Smooth muscle cell (in vitro differentiated cells): ENCODE data around the gene TM6SF1. TPM values are rescaled to one million over a fixed set of nuclear protein-coding genes. Genes with fewer than 3 reads are reported as not detected.
A peak's percentile ranks its signal among the peaks of the same experiment; 100 is the strongest.

Source experiments
- DNase-seq: peaks from one replicate; lab custom pipeline; 2025; ENCODE audit not compliant: unreplicated experiment; lab: John Stamatoyannopoulos, UW
- H2AFZ ChIP-seq: fragments of 200-600 bp; sonication (generic); 2 replicates; pipeline ENCODE4 v1.6.0; 2016; ENCODE audit warnings: antibody characterized with exemption, low read depth, mild to moderate bottlenecking
- H3F3A ChIP-seq: fragments of 200-600 bp; sonication (generic); 2 replicates; pipeline ENCODE4 v1.6.0; 2017; ENCODE audit warnings: antibody characterized with exemption, low read depth
- H3K27ac ChIP-seq: fragments of 200-600 bp; sonication (generic); 2 replicates; pipeline ENCODE4 v1.5.1; 2016; ENCODE audit warnings: low read depth, mild to moderate bottlenecking
- H3K27me3 ChIP-seq: fragments of 200-600 bp; sonication (generic); 2 replicates; pipeline ENCODE4 v1.6.1; 2016; ENCODE audit warnings: low read depth, mild to moderate bottlenecking
- H3K36me3 ChIP-seq: fragments of 200-600 bp; sonication (generic); 2 replicates; pipeline ENCODE4 v1.5.1; 2016; ENCODE audit warnings: low read depth
- H3K4me1 ChIP-seq: fragments of 200-600 bp; sonication (generic); 2 replicates; pipeline ENCODE4 v1.5.1; 2016; ENCODE audit warnings: low read depth
- H3K4me2 ChIP-seq: fragments of 200-600 bp; sonication (generic); 2 replicates; pipeline ENCODE4 v1.6.0; 2016; ENCODE audit warnings: mild to moderate bottlenecking
- H3K4me3 ChIP-seq: fragments of 200-600 bp; sonication (generic); 2 replicates; pipeline ENCODE4 v1.5.1; 2016; ENCODE audit warnings: mild to moderate bottlenecking
- H3K79me2 ChIP-seq: fragments of 200-600 bp; sonication (generic); 2 replicates; pipeline ENCODE4 v1.6.0; 2016; ENCODE audit warnings: low read depth, mild to moderate bottlenecking
- H3K9ac ChIP-seq: fragments of 200-600 bp; sonication (generic); 2 replicates; pipeline ENCODE4 v1.6.0; 2016; ENCODE audit warnings: low read depth
- H3K9me3 ChIP-seq: fragments of 200-600 bp; sonication (generic); replicated peaks from 2 replicates; pipeline ENCODE4 v1.5.1; 2016; ENCODE audit warnings: low read depth
- H4K20me1 ChIP-seq: fragments of 200-600 bp; sonication (generic); 2 replicates; pipeline ENCODE4 v1.6.0; 2016; ENCODE audit warnings: low read depth
- WGBS: methylation state at CpG from one replicate; pipeline ENCODE4 v1.1.7; 2016; ENCODE audit warnings: low lambda C conversion rate; 5-methylcytosine and 5-hydroxymethylcytosine counted together
- polyA plus RNA-seq: library from polyadenylated mRNA; unstranded; fragments of >200 nt; fragmentation: Nextera tagmentation; extraction: Ambion mirVana; gene quantifications from 2 replicates; pipeline ENCODE4 v1.2.1, GENCODE V29; 2016
- total RNA-seq: library from RNA; depleted of rRNA; stranded (reverse); fragments of >200 nt; gene quantifications from 2 replicates; pipeline ENCODE4 v1.2.3, GENCODE V29; 2014
- TF ChIP-seq, protein P1 (sequence below): fragments of 200-600 bp; sonication (generic); IDR thresholded peaks from 2 replicates; pipeline ENCODE4 v1.5.1; 2017; ENCODE audit warnings: borderline replicate concordance, mild to moderate bottlenecking, antibody characterized with exemption; ENCODE audit not compliant: insufficient read depth, poor library complexity, severe bottlenecking

The TM6SF1 gene
- total and polyA plus RNA-seq, 2 experiments from 2014 or later, result 1.5 TPM; not detected in 1

DNA sequence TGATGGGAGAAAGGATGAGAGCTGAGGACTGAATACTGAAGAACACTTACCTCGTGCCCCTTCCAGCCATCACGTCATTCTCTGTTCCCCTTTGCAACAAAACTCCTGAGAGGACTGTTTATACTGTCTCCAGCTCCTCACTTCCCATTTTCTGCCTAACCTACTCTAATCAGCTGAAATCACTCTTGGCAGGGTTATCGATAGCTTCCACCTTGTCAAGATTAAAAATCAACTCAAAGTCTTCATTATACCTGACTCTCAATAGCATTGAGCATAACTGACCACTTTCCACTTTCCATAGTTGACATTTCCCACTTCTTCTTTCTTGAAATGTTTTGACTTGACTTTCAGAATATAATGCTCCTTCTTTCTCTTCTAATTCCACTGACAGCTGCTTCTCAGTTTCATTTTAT lies 44.7 kb upstream of the TM6SF1 start:
- H4K20me1 ChIP-seq, result peaks cover 85% of the 10 kb centered on the region
- H2AFZ ChIP-seq, result no peak overlapping the region
- TF ChIP-seq, protein P1, sequence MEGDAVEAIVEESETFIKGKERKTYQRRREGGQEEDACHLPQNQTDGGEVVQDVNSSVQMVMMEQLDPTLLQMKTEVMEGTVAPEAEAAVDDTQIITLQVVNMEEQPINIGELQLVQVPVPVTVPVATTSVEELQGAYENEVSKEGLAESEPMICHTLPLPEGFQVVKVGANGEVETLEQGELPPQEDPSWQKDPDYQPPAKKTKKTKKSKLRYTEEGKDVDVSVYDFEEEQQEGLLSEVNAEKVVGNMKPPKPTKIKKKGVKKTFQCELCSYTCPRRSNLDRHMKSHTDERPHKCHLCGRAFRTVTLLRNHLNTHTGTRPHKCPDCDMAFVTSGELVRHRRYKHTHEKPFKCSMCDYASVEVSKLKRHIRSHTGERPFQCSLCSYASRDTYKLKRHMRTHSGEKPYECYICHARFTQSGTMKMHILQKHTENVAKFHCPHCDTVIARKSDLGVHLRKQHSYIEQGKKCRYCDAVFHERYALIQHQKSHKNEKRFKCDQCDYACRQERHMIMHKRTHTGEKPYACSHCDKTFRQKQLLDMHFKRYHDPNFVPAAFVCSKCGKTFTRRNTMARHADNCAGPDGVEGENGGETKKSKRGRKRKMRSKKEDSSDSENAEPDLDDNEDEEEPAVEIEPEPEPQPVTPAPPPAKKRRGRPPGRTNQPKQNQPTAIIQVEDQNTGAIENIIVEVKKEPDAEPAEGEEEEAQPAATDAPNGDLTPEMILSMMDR, result no peak
- peak overlapping the region; percentile 61 for H3K4me2 ChIP-seq
- no peaks in the 10 kb centered on the region for H3K9me3 ChIP-seq
- peaks cover 81% of the 10 kb centered on the region for H3K79me2 ChIP-seq
- H3K9ac ChIP-seq, result no peak overlapping the region
- no peak overlapping the region for H3K27ac ChIP-seq
- no peak overlapping the region for H3K4me3 ChIP-seq
- H3K4me1 ChIP-seq, result peaks cover 40% of the 10 kb centered on the region
- H3K36me3 ChIP-seq, result no peaks in the 10 kb centered on the region
- no peaks in the 10 kb centered on the region for H3K27me3 ChIP-seq
- no peaks in the 10 kb centered on the region for H3F3A ChIP-seq
- WGBS, result 89% methylated on average over 3 of the region's 3 CpGs
- no peak for DNase-seq

DNA sequence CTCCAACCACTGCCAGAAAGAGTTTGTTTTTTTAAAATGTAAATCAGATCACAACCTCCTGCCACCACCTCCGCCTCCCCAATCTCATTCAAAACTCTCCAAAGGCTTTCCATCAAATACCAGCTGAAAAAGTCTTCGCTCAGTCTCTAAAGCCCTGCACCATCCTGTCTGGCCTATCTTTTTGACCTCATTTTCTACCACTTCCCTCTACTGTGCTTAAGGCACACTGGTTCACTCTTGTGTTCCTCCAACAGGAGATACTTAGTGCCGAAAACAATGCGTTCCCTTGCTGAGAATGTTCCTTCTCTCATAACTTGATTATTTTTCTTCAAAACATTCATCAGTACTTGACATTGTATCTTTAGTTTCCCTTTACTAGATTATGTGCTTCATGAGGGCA lies 43.9 kb upstream of the TM6SF1 start:
- H3K9ac ChIP-seq, result no peak overlapping the region
- no peaks in the 10 kb centered on the region for H3K36me3 ChIP-seq
- no peak overlapping the region for H2AFZ ChIP-seq
- no peak overlapping the region for H3K4me3 ChIP-seq
- TF ChIP-seq, protein P1, result no peak
- 99% methylated on average over 4 of the region's 4 CpGs for WGBS
- no peak for DNase-seq
- H3K79me2 ChIP-seq, result peaks cover 74% of the 10 kb centered on the region
- H3K27me3 ChIP-seq, result no peaks in the 10 kb centered on the region
- no peak overlapping the region for H3K27ac ChIP-seq
- no peaks in the 10 kb centered on the region for H3K9me3 ChIP-seq
- H3K4me1 ChIP-seq, result peaks cover 40% of the 10 kb centered on the region
- H3K4me2 ChIP-seq, result peak overlapping the region; percentile 99
- peaks cover 77% of the 10 kb centered on the region for H4K20me1 ChIP-seq
- H3F3A ChIP-seq, result no peaks in the 10 kb centered on the region

DNA sequence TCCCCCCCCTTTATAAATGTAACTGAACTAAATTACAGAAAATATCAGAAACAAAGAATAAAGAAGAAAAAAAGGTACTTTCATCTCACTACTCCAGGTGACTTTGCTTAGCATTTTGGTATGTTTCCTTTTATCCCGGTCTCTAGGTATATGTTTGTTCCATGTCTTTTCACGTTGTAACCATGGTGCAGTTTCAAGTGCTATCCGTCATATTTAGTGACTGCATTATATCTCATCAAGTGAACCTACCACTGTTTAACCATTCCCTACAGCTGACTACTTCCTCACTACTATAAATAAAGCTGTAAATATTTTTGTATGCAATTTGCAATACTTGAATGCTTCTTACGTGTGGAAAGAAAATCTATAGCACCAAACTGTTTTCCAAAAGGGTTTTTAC lies 42.6 kb upstream of the TM6SF1 start:
- Histone ChIP-seq H4K20me1 (peaks cover 64% of the 10 kb centered on the region), H2AFZ (no peak overlapping the region), H3K9ac (peak overlapping the region; percentile 6), H3K9me3 (no peaks in the 10 kb centered on the region), H3K36me3 (no peaks in the 10 kb centered on the region), H3K79me2 (peaks cover 61% of the 10 kb centered on the region), H3K4me3 (peak overlapping the region; percentile 72), H3K27ac (no peak overlapping the region), H3K4me2 (peak overlapping the region; percentile 99), H3K4me1 (peaks cover 40% of the 10 kb centered on the region), H3K27me3 (no peaks in the 10 kb centered on the region), H3F3A (no peaks in the 10 kb centered on the region)
- no peak for DNase-seq
- TF ChIP-seq, protein P1, result no peak
- 79% methylated on average over 4 of the region's 4 CpGs for WGBS

DNA sequence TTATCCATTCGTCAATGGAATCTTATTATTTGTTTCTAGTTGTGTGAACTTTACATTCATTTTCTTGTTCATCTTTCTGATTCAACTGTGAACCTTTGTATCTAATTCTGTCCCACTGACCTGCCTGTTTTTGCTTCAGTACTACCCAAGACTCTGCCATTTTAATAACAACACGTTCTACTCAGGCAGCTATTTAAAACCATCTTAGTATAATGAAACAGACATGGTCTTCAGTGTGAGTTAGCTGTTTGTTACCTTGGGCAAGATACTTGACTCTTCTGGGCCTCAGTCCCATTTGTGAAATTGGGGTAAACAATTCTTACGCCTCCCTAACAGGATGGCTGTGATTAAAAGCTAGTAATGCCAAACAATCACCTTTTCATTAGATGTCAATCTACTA lies 42.0 kb upstream of the TM6SF1 start:
- H3K9ac ChIP-seq, result peak overlapping the region; percentile 86
- H3K79me2 ChIP-seq, result peaks cover 55% of the 10 kb centered on the region
- H3K27ac ChIP-seq, result no peak overlapping the region
- H4K20me1 ChIP-seq, result peaks cover 58% of the 10 kb centered on the region
- H3K9me3 ChIP-seq, result no peaks in the 10 kb centered on the region
- TF ChIP-seq, protein P1, result no peak
- DNase-seq, result no peak
- H3K36me3 ChIP-seq, result no peaks in the 10 kb centered on the region
- no peak overlapping the region for H2AFZ ChIP-seq
- 46% methylated on average over 3 of the region's 3 CpGs for WGBS
- peak overlapping the region; percentile 72 for H3K4me3 ChIP-seq
- peaks cover 40% of the 10 kb centered on the region for H3K4me1 ChIP-seq
- H3K4me2 ChIP-seq, result peak overlapping the region; percentile 99
- no peaks in the 10 kb centered on the region for H3F3A ChIP-seq
- H3K27me3 ChIP-seq, result no peaks in the 10 kb centered on the region
